ENCODE measurements around the gene KCTD11. TPM values are rescaled to one million over a fixed set of nuclear protein-coding genes. Genes with fewer than 3 reads are reported as not detected.
"Not testable (repeated sequence)": the region's sequence is repeated elsewhere in the genome, so short reads cannot be mapped to it uniquely, and the experiment has no call there.

KCTD11 gene
- total RNA-seq, 4 donors from 2014 or later, result 6.6 to 20.4 (median 18.7) TPM

DNA sequence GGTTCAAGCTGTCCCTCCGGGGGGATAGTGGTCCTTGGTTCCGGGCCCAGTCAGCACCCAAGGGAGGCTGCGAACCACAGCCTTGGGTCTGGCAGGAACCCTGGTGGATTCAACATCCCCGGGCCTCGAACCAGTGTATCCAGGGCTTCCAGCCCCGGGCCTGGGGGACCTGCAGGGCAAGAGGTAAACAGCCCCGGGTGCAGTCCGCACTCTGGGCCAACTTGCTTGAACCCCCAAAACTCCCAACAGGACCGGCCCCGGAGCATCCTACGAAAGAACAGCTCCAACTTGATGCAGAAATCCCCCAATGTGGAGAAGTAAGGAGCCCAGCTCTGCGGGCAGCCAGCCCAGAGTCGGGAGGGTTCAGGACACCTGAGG lies 21.3 kb upstream of the KCTD11 start:
- Histone ChIP-seq H3K36me3 (no peaks in the 10 kb centered on the region), H3K27ac (peak overlapping the region in 1 of 3 donors; percentile 91), H3K4me1 (peaks cover 4 to 15% of the 10 kb centered on the region in 2 donors), H3K27me3 (no peaks in the 10 kb centered on the region), H3K9me3 (no peaks in the 10 kb centered on the region), H3K4me3 (replicated peaks in 1 of 3) (peak overlapping the region in 1 of 3 donors; percentile 80)
- TF ChIP-seq POLR2A (IDR thresholded peaks at IDR 0.05) (no peak), CTCF (IDR thresholded peaks at IDR 0.05) (no peak)
- DNase-seq, result no peak
- intact Hi-C loops (cut with DNase I), result no loop called here
- 79 to 84% methylated on average over 4 to 5 of the region's 13 CpGs for WGBS, 2 donors

GRCh38 chr17:7332111-7332510 lies 19.9 kb upstream of the KCTD11 start:
- WGBS, 2 donors, result 49 to 50% methylated on average over 6 of the region's 7 CpGs
- no peaks in the 10 kb centered on the region for H3K27me3 ChIP-seq
- H3K27ac ChIP-seq, result no peak overlapping the region
- intact Hi-C loops (cut with DNase I), result no loop called here
- DNase-seq, result no peak
- peaks cover 4 to 15% of the 10 kb centered on the region in 2 donors for H3K4me1 ChIP-seq
- no peaks in the 10 kb centered on the region for H3K36me3 ChIP-seq
- H3K4me3 ChIP-seq (replicated peaks in 1 of 3), result no peak overlapping the region
- TF ChIP-seq CTCF (IDR thresholded peaks at IDR 0.05) (no peak), POLR2A (IDR thresholded peaks at IDR 0.05) (no peak)
- no peaks in the 10 kb centered on the region for H3K9me3 ChIP-seq

DNA sequence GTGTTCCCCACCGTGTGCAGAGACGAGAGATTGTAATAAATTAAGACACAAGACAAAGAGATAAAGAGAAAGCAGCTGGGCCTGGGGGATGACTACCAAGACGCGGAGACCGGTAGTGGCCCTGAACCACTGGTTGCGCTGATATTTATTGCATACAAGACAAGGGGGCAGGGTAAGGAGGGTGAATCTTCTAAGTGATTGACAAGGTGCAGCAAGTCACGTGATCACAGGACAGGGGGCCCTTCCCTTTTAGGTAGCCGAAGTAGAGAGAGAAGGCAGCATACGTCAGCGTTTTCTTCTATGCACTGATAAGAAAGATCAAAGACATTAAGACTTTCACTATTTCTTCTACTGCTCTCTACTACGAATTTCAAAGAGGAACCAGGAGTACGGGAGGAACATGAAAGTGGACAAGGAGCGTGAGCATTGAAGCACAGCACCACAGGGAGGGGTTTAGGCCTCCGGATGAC lies 19.3 kb upstream of the KCTD11 start:
- H3K27ac ChIP-seq; H3K36me3 ChIP-seq; H3K27me3 ChIP-seq; H3K4me3 ChIP-seq (replicated peaks in 1 of 3); H3K9me3 ChIP-seq; intact Hi-C loops (cut with DNase I): not testable (repeated sequence)
- peak in 1 of 2 donors; percentile 38 for DNase-seq
- WGBS, 2 donors, result 45 to 49% methylated on average over 13 to 14 of the region's 14 CpGs
- peaks cover 4 to 15% of the 10 kb centered on the region in 2 donors for H3K4me1 ChIP-seq

GRCh38 chr17:7334938-7335538 lies 16.9 kb upstream of the KCTD11 start:
- TF ChIP-seq POLR2A (IDR thresholded peaks at IDR 0.05) (no peak), CTCF (IDR thresholded peaks at IDR 0.05) (no peak)
- intact Hi-C loops (cut with DNase I), result no loop called here

GRCh38 chr17:7335765-7336164 lies 16.2 kb upstream of the KCTD11 start:
- H3K4me1 ChIP-seq; H3K4me3 ChIP-seq (replicated peaks in 1 of 3); H3K36me3 ChIP-seq; H3K9me3 ChIP-seq; H3K27me3 ChIP-seq; DNase-seq; intact Hi-C loops (cut with DNase I); H3K27ac ChIP-seq: not testable (repeated sequence)
- 80 to 86% methylated on average over 13 of the region's 13 CpGs for WGBS, 2 donors

More at GRCh38 chr17:7334938-7335538, 16.9 kb upstream of the KCTD11 start:
- Histone ChIP-seq H3K9me3 (no peaks in the 10 kb centered on the region), H3K27me3 (no peaks in the 10 kb centered on the region), H3K4me3 (replicated peaks in 1 of 3) (no peak overlapping the region), H3K36me3 (no peaks in the 10 kb centered on the region), H3K4me1 (peaks cover 4 to 6% of the 10 kb centered on the region in 2 donors), H3K27ac (no peak overlapping the region)
- WGBS, 2 donors, result 85% methylated on average over 3 of the region's 3 CpGs; no CpG with 5 or more reads in 1 of the 2 donors
- no peak for DNase-seq

DNA sequence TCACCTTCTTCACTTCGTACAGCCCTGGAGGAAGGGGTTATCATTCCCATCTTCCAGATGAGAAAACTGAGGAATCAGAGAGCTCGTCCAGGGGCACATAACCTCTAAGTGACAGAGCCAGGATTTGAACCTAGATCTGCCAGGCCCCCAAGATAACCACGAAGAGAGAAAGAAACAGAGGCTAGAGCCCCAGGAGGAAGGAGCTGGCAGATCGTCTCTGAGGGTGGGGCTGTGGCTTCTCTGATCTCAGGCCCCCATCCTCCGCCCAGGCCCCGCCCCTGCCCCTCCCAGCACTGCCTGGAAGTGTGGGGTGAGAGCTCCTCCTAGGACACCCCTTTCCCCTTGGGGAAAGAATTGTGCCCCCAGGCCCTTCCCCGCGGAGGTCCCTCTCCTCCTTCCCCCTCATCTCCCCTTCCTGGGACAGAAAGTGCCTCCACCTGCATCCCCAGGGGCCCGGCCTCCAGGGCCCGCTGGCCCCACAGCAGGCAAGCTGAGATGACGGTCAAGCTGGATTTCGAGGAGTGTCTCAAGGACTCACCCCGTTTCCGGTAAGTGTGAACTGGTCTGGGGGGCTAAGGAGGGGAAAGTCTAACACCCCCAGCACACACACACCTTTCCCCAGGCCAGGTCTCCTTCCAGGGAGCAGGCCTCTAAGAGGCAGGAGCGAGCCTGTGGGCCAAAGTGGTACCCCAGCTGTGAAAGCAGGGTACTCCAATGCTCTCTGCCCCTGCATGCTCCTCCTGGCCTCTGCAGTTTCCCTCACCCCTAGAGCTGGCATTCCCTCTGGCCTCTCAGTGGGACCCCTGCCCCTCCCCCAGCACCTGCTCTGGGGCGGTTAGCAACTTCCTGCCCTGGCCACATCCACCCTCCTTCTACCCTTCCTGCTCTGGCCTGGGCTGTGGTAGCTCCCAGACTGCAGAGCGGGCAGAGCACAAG lies 15.5 kb upstream of the KCTD11 start, which contains the start of gene ACAP1:
ACAP1 (plus strand) TSS at position 290 of the 936 bp plus-strand sequence; CDS start at position 496, 206 bp downstream.
- WGBS, 2 donors, result 48 to 53% methylated on average over 13 to 16 of the region's 17 CpGs
- H3K4me3 ChIP-seq (replicated peaks in 1 of 3), result no peak within 1 kb of the TSS
- TF ChIP-seq CTCF (IDR thresholded peaks at IDR 0.05), result no peak
- TF ChIP-seq POLR2A (IDR thresholded peaks at IDR 0.05), result no peak
- intact Hi-C loops (cut with DNase I), result no loop called here
- no peak within 1 kb of the TSS for H3K27ac ChIP-seq
- H3K36me3 ChIP-seq, result no peaks in the 10 kb centered on the region
- no peaks in the 10 kb centered on the region for H3K27me3 ChIP-seq
- H3K4me1 ChIP-seq, result no peaks in the 10 kb centered on the region
- no peaks in the 10 kb centered on the region for H3K9me3 ChIP-seq
- DNase-seq, result peak in 1 of 2 donors; percentile 20

DNA sequence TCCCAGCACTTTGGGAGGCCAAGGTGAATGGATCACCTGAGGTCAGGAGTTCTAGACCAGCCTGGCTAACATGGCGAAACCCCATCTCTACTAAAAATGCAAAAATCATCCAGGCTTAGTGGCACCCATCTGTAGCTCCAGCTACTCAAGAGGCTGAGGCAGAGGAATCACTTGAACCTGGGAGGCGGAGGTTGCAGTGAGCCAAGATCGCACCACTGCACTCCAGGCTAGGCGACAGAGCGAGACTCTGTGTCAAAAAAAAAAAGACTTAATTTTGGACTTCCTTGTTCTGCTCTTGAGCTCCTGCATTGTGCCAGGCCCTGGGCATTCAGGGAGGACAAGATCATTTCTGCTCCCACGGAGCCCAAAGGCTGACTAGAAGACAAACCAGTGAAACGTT lies 14.4 kb upstream of the KCTD11 start:
- H3K4me1 ChIP-seq; H3K27ac ChIP-seq; H3K36me3 ChIP-seq; H3K27me3 ChIP-seq; H3K4me3 ChIP-seq (replicated peaks in 1 of 3); H3K9me3 ChIP-seq; intact Hi-C loops (cut with DNase I): not testable (repeated sequence)
- peak; percentile 45 to 52 for DNase-seq
- 18 to 39% methylated on average over 7 of the region's 7 CpGs for WGBS, 2 donors

Measured in thyroid gland (tissue), 4 donors.